Measurements from ENCODE around the gene CAPZA3.

DNA sequence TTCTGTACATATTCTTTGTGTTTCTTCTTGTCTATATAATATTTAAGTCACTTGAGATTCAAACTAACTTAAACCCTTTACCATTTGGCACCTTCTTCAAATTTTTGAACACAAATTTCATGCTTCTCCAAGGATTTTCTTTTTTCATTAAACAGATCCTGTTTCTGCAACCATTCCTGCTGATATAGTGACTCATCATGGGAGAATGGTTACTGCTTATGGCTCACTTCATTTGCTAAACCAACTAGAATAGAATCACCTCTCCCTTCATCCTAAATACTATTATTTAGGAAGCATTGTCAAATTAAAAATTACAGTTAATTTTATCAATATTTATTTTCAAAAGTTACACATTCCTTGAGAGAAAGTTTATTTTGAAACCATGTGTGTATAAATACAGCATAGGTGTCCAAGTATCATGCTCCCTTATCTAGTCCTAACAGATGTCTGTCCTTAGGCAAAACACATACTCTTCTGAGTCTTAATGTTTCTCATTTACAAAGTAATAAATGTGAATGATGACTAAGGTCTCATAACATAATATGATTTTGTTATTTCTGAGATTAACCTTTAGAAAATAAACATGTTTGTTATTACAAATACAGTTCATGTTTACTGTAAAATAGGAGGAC lies 40.8 kb upstream of the CAPZA3 start:
- TF ChIP-seq, protein P1, sequence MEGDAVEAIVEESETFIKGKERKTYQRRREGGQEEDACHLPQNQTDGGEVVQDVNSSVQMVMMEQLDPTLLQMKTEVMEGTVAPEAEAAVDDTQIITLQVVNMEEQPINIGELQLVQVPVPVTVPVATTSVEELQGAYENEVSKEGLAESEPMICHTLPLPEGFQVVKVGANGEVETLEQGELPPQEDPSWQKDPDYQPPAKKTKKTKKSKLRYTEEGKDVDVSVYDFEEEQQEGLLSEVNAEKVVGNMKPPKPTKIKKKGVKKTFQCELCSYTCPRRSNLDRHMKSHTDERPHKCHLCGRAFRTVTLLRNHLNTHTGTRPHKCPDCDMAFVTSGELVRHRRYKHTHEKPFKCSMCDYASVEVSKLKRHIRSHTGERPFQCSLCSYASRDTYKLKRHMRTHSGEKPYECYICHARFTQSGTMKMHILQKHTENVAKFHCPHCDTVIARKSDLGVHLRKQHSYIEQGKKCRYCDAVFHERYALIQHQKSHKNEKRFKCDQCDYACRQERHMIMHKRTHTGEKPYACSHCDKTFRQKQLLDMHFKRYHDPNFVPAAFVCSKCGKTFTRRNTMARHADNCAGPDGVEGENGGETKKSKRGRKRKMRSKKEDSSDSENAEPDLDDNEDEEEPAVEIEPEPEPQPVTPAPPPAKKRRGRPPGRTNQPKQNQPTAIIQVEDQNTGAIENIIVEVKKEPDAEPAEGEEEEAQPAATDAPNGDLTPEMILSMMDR (IDR thresholded peaks at IDR 0.05), result no peak
- TF ChIP-seq EZH2 (IDR thresholded peaks at IDR 0.05; ENCODE audit: borderline replicate concordance, insufficient read depth, low read depth, low read length, poor library complexity, severe bottlenecking), result no peak
